GM19455 (cell line): ENCODE data around the gene NFAM1.

Source experiments
- ATAC-seq: cut with Tn5 transposase; IDR thresholded peaks from one replicate; pipeline ENCODE4 v1.9.1; 2021; ENCODE audit not compliant: unreplicated experiment

Gene NFAM1

DNA sequence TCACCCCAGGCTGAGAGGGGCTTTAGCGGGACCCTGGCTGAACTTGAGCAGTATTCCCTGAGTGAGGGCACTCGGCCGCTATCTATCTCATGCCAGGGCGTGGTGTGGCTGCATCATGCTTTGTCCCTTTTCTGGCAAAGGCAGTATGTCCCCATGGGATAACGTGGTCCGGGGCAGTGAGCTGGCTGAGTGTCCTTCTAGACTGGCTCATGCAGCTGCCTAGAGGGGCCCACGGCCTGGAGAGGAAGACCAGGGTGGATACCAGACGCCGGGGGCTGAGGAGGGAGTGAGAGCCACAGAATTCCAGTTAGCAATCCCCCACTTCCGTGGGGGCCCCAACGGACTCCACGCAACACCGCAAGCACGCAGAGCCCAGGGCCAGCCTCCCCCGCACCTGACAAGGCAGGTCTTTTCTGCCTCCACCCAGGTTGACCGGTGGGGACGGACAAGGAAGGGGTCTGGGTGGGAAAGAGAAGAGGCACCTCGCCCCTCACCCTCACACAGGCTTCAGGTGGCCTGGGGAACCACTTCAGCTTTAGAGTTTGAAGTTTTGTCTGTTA lies 15.5 kb downstream of the NFAM1 start:
- ATAC-seq = no peak

DNA sequence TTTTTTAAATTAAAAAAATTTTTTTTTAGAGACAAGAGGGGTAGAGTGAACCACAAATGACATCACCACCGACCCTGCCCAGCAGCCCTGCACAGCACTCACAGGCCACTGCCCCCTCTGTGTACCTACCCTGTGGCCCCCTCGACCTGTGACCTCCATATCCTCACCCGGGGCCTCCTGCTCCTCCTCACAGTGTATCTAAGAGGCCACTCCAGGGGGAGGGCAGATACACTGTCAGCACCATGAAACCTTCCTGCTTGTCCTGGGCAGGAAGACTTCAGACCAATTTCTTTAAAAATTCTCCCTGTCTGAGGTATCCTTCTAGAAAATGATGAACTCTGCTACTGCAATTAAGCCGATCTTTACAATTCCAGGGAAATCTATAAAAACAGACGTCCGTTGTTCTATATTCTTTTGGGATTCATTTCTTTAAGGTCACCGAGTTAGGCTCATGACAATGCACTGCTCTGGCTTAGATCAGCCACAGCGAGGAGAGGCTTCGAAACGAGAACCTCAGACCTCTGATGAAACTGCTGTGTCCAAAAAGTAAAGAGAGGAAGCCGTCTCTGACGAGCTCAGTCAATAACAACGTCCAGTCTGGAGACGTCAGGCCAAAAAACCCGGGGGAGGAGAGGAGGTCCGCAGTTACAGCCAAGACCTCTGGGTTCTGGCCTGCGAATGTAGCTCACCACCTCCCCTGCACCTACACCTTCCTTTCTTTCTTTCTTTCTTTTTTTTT lies 17.5 kb downstream of the NFAM1 start:
- no peak for ATAC-seq

GRCh38 chr22:42414021-42414420 lies 18.2 kb downstream of the NFAM1 start:
- no peak for ATAC-seq

- ATAC-seq = no peak
Measured at GRCh38 chr22:42412744-42413333, 19.4 kb downstream of the NFAM1 start.

GRCh38 chr22:42410708-42411107 lies 21.5 kb downstream of the NFAM1 start:
- ATAC-seq = no peak

DNA sequence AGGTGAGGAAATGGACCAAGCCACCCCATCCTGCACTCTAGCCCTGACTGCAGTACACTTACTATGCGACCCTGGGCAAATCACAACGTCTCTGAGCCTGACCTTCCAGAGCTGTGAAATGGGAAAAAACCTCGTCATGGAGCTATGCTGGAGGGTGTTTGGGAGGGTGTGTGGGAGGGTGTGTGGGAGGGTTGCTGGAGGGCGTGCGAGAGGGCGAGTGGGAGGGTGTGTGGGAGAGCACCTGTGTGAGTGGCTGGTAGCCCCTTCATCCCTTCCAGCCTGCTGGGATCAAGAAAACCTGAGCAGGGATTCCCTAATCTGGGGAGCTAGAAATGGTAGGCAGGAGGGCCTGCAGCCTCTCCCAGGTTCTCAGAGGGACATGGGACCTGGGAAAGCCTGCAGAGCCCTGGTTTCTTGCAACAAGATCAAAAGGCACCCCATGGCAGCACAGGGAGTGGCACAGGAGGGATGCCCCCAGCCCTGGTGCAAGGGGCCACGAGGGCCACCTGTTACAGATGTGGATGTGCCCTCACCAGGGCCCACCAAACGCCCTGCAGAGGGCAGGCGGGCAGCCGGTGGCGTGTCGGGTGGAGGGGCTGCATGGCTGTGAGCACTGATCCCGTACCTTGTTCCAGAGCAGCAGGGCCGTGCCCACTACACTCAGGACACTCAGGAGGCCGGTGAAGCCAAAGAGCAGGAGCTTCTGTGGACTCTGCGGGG lies 23.2 kb downstream of the NFAM1 start:
- ATAC-seq = no peak

- no peak for ATAC-seq
Measured at GRCh38 chr22:42408276-42408675, 23.9 kb downstream of the NFAM1 start.

GRCh38 chr22:42404266-42404665 lies 27.9 kb downstream of the NFAM1 start:
- ATAC-seq = no peak

DNA sequence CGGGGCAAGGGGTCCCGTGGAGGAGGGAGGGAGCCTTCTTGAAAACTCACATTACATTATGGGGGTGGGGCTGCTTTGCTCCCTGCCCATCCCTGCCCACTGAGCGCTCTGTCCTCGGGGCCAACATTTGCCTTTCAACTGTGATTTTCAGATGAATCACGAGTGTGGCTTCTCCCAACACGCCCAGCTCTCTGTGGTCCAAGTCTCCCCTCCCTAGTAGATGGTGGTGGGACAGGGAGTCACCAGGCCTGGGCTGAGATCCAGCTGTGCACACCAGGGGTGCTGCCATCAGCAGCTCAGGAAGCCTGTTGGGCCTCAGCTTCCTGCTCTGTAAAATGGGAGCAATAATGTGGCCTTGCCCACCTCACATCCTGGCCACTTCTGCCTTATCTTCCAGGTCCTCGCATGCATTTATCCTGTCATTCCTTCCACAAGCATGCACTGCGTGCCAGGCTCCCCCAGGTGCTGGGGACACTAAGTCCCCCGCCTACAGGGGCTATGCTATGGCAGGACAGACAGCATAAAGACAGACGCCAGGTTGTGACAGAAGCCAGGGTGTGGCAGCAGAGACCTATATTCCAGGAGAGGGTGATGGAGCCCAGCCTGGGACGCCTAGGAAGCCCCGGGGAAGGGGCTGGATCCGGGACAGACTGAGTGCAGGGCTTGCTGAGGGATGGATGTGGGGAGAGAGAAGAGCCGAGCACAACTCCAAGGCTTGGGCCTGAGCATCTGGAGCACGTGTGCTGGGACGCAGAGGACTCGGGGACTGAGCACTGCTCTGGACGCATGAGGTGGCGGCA lies 30.5 kb downstream of the NFAM1 start:
- ATAC-seq = no peak

- no peak for ATAC-seq
Measured at GRCh38 chr22:42400811-42401534, 31.2 kb downstream of the NFAM1 start.

GRCh38 chr22:42399315-42400271 lies 32.6 kb downstream of the NFAM1 start:
- no peak for ATAC-seq

GRCh38 chr22:42397332-42398249 lies 34.6 kb downstream of the NFAM1 start:
- no peak for ATAC-seq

- no peak for ATAC-seq
Measured at GRCh38 chr22:42396621-42397331, 35.4 kb downstream of the NFAM1 start.

DNA sequence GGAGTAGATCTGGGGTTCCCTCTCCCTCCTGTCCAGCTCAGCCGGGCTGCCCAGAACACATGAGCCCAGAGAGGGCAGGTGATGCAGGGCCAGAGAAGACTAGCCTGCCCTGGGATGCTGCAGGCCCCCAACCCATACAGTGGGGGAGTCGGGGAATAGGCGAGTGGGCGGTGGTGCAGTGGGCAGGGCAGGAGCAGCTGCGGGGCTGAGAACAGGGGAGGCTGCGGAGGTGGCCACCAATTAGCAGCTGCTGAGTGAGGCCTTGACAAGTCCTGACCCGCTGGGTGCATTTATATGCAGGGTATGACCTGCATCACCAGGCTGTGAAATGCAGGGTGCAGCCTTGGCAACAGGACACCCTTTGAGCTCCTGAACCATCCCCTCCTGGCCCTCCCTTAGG lies 43.1 kb downstream of the NFAM1 start:
- ATAC-seq = no peak

DNA sequence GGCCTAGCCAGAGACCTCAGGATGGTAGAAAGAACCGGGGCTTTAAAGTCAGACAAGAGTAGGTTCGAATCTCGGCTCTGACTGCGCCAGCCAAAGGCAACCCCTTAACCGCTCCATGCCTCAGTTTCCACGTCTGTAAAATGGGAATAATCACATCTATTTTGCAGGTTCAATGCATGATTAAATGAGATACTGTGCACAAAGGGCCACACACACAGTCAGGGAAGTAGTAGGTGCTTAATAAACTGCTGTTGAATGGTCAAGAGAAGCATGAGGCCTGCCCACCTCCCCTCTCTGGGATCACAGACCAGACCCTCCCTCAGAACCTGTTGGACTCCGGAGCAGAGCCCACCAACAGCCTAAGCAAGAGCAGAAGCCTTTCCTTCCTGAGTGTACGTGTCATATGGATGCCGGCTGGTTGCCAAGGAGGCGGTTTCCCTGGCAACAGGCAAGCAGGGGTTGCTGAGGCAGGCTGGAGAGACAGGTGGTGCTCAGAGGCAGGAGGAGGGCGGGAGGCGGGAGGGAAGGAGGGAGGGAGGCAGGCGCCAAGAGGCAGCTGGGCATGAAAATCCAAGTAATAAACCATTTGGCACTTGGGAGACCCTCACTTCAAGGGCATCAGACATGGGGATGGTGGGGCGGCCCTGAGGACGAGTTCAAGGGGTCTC lies 43.9 kb downstream of the NFAM1 start:
- ATAC-seq = no peak

DNA sequence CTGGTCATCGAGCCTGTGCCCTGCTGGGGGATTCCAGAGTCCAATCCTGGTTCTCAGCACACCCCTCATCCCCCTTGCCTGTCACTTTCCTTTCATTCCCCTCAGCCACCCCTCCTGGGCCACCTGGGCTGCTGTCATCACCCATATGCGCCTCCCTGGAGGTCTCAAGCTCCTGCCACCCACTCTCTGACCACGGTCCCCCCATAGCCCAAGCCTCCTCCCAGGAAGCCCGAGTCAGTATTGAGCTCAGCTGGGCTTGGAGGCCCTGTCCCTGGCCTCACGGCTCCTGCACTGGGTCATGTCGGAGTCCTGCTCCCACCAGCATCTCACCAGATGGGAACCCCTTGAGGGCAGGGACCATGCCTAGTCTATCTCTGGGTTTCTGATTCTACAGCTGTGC lies 44.6 kb downstream of the NFAM1 start:
- ATAC-seq = no peak

DNA sequence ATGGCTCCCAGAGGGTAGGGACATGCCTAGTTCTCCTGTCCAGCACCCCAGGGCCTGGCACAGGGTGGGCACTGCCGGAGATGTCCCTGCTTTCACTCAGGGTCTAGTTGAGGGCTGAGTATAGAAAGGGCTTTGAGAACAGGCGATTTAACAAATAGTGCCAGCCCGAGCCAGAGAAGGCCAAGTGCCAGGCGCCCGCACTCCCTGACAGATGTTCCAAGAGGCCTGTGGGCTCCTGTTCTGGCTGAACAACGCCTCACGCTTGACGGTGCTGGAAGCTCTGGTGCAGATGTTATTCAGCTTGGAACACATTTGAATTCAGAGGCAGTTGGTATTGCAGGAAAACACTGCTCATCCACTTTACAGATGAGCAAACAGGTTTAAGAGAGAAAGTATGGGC lies 46.5 kb downstream of the NFAM1 start:
- ATAC-seq = no peak
